ENCODE data around the gene DLGAP1.

- no peak for TF ChIP-seq SMAD4 (CRISPR knock-in tag; IDR thresholded peaks at IDR 0.05)
- TF ChIP-seq ATF2 (CRISPR knock-in tag; IDR thresholded peaks at IDR 0.05; ENCODE audit: borderline replicate concordance, low read depth) = no peak
- TF ChIP-seq IRF1 (CRISPR knock-in tag; IDR thresholded peaks at IDR 0.05) = no peak
- no peak for TF ChIP-seq NR2C2 (CRISPR knock-in tag; IDR thresholded peaks at IDR 0.05)
- TF ChIP-seq CTCF (IDR thresholded peaks at IDR 0.05) = no peak
- TF ChIP-seq ESRRA (CRISPR knock-in tag; IDR thresholded peaks at IDR 0.05; ENCODE audit: borderline replicate concordance) = no peak
- no peak for TF ChIP-seq CREB1 (CRISPR knock-in tag; IDR thresholded peaks at IDR 0.05)
- no peak for TF ChIP-seq ETV6 (CRISPR knock-in tag; IDR thresholded peaks at IDR 0.05)
- TF ChIP-seq PREB (CRISPR knock-in tag; IDR thresholded peaks at IDR 0.05; ENCODE audit: borderline replicate concordance) = no peak
Observed at GRCh38 chr18:3529077-3529476, 926.0 kb downstream of the DLGAP1 start.

All from WTC11 (cell line).